Stimulated activated CD8-positive, alpha-beta memory T cell treated with anti-CD3 and anti-CD28 coated beads, Interleukin-4, amount 100 ng/mL, for 24 hours (primary cell): Measurements from ENCODE around the gene ARL8A.
"Not testable (repeated sequence)": the region's sequence is repeated elsewhere in the genome, so short reads cannot be mapped to it uniquely, and the experiment has no call there.

Source experiments
- DNase-seq: peaks from one replicate; pipeline ENCODE4 v3.0.0-alpha.2; 2020; ENCODE audit warnings: low read depth

Gene ARL8A

DNA sequence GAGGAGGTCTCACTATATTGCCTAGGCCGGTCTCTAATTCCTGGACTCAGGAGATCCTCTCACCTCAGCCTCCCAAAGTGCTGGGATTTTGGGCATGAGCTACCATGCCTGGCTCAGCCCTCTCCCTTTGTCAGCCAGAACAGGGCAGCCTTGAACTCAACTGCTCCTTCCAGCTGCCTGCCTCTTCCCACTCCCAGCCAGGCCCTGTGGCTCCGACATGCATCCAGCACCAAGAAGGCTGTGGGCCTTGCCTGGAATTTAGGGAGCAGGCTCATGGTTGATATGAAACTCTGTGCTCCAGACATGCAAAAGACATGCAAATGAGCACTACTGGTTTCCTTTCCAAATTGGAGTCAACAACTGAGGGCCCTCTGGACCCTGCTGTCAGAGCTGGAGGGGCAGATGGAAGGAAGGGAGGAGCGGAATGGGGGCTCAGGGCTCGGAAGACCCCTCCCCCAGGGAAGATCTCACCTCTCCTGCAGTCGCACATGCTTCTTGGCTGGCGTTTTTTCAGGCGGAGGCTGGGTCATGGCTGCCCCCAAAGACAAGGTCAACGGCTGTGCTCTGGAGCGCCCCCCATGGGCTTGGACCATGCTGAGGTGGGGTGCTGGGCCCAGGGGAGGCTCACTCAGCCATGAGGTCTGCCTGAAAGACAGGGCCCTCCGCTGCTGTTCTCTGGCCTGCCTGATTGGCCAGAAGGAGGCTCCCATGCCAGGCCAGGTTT, 14.4 kb upstream of the ARL8A start:
- DNase-seq: no peak

DNA sequence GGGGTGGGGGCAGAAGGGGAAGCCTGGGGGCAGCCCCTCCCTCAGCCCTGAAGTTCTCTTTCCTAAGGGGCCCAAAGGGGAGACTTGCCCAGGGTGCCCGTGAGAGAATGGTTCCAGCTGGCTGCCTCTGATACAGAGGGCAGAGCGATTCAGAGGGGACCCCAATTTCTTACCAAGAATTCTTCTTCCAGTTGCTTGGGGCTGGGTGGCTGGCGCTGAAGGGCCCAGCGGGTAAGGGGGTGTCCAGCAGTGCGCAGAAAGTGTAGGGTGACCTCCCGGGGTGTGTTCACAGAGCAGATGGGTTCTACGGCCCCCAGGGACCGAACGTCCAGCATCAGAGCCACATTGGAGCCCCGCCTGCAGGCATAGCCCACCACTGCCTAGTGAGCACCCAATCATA, 13.4 kb upstream of the ARL8A start:
- no peak for DNase-seq

GRCh38 chr1:202156590-202156989, 12.1 kb upstream of the ARL8A start:
- no peak for DNase-seq

- no peak for DNase-seq
Observed at GRCh38 chr1:202155478-202156021, 11.0 kb upstream of the ARL8A start.

- DNase-seq: no peak
Observed at GRCh38 chr1:202154766-202155477, 10.4 kb upstream of the ARL8A start.

DNA sequence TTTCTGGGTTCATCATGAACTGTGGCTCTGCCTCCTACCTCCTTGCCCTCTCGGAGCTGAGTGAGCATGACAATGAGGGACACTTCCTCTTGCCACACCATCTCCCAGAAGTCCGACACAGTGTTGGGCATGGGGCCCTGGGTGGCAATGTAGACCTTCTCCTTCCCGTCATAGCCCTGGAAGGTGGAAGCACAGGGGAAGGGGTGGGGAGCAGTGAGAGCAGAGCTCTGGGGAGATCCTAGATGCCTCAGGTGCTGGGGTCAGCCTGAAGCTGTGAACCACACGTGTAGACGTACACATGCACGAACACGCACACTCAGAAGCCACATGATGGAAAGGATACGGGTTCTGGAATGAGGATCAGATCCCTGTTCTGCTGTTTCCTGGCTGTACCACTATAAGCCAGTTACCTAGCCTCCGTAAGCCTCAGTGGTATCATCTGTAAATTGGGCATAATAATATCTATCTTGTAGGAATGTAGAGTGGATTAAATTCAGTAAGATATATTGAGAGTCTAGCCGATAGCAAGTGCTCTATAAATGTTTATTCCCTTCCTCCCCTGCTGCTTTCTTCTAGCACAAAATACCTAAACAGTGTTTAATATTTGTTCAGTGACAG, 9.7 kb upstream of the ARL8A start:
- DNase-seq: no peak

DNA sequence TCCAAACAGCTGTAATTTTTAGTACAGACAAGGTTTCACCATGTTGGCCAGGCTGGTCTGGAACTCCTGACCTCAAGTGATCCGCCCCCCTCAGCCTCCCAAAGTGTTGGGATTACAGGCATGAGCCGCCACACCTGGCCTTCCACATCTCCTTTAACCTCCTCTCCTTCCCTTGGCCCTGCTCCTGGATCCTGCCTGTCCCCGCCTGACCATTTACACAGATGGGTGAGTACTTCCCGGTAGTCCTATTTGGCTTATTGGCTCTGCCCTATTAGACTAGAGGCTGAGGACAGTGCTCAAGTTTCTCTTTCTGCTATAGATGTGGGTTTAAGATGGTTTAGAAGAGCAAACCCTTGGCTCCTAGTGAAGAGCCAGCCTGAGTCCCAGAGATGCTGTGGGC, 8.7 kb upstream of the ARL8A start:
- no peak for DNase-seq

DNA sequence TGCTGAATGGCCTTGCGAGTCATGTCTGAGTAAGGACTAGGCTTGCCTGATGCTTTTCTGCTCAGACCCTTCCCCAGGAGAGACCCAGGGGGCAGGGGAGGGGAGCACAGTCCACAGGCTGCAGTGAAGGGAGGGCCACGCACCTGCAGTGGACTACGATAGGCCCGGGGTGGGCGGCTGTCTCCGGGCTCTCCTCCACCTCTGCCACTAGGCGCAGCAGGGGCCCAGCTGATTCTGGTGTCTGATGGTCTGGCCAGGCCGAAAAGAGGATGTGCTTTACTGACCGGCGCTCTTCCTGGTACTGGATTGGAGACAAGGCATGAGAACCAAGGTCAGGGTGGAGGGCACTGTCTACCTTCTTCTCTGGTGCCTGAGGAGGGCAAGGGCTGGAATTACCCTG, 7.9 kb upstream of the ARL8A start:
- DNase-seq: no peak

GRCh38 chr1:202151045-202151444, 6.5 kb upstream of the ARL8A start:
- no peak for DNase-seq

DNA sequence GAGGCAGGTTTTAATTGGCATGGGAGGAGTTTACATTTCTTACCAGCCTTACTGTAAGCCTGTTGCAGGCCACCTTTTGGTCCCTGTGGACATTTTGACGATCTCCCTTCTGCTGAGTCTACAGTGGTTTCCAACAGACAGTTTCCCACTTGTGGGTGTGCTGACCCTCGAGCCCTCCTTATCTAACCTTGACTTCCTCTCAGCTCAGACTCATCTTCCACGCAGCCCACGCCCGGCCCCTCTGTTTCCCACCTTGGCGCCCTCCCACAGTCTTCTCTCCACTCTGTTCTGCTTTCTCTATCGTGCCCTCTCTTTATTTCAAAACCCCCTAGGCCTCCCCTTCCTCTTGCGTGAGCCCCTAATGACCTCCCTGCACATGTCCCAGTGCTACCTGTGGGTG, 6.1 kb upstream of the ARL8A start:
- DNase-seq: no peak

GRCh38 chr1:202150187-202150586, 5.7 kb upstream of the ARL8A start:
- no peak for DNase-seq

- DNase-seq: no peak
Observed at GRCh38 chr1:202149566-202149965, 5.0 kb upstream of the ARL8A start.

DNA sequence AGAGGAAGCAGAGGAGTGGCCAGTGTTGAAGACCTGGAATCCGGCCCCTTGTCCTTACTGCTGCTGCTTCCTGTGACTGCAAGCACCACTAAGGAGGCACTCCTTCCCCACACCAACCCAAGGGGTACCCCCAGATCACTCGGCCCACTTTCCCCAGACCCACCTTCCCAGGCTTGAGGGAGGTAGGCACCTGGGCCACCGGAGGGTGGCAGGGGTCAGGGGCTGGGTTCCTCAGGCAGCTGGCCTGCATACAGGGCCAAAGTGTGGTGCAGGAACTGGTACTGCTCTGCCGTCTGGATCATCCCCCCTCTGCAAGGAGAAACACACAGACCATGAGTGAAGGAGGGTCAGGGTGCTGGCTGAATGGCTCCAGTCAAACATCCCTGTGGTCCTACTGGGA, 3.9 kb upstream of the ARL8A start:
- no peak for DNase-seq

DNA sequence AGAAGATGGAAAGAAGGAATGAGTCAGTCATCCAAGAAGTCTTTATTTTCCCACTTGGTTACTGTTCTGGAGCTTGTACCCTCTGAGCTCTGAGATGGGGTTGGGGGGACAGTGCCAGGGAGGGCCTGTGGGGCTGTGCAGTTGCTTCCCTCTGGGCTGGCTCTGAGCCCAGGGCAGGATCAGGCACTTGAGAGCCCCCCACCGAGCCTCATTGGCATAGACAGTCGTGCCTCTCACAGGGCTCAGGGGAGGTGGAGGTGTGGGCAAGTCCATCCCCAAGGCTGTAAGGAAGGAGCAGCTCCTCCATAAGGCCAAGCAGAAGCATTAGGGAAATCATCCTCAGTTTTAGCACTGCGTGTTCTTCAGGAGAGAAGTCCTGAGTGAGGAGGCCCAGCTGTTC, 2.5 kb upstream of the ARL8A start:
- DNase-seq: no peak

DNA sequence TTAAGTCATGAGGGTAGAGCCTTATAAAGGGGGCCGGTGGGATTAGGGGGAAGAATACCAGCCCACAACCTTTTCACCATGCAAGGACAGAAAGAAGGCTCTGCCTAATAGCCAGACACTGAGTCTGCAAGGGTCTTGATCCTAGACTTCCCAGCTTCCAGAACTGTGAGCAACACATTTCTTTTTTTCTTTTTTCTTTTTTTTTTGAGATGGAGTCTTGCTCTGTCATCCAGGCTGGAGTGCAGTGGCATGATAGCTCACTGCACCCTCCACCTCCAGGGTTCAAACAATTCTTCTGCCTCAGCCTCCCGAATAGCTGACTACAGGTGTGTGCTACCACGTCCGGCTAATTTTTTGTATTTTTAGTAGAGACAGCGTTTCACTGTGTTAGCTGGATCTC, 1.7 kb upstream of the ARL8A start:
- DNase-seq: no peak

- DNase-seq: not testable (repeated sequence)
Observed at GRCh38 chr1:202145744-202146140, 1.2 kb upstream of the ARL8A start.

DNA sequence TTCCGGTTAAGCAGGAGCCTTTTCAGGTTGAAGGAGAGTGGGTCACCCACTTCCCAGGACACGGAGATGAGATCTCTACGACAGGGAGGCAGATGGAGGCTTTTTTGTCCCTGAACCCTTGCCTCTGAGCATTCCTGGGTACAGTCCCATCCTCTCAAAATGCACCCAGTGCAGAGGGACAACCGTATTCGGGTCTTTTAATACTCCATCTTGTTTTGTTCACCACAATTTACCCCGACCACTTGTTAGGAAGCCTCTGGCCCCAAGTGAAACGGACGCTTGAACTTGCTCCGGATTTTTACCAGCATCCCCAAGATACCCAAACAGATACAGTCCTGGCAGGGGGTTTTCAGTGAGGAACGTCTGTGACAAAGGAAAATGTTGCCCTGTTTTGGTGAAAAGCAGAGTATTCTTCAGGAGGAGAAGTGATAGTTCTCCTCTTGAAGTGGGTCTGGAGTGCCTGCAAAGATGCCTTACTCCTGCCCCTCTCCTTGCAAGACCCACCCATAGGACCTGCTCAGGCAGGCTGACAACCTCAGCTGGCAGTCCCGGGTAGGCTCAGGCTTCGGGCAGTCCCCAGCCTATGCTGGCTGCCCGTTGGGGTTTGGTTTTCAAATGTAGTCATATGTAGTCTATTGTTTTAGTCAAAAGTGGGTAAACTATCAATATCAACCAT, 669 bp upstream of the ARL8A start:
- DNase-seq: no peak

GRCh38 chr1:202143768-202144401, 652 bp downstream of the ARL8A start:
- DNase-seq: no peak

DNA sequence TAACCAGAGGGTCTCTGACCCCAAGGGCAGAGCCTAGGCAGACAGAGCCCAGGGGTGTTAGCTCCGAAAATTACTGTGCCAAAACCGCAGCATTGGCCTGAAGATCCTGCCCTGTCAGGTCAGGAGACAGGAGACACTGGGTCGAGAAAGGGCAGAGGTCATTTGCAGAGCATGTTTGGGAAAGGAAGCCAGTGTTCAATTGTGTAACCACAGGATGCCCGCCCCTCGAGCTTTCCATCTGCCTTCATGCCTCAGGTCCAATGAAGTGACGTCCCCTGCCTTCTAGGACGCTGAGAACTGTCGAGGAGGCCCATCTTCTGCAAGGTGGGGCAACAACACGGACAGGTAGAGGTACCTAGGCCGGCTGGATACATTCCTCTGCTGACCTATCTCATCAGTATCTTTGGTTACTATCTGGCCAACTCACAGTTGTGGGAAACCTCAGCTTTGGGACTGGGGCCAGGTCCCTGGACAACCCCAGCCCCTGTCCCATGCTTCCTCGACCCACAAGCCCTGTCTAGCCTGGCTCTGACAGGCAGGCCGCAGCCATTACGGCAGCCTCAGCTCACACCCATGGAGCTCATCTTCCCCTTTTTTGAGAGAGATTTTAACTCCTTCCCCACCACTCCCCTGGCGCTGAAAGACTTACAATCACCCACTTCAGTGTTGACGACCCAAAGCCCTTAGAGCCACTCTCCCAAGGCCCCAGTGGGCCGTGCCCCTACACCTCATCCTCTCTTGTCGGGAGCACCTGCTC, 1.3 kb downstream of the ARL8A start:
- no peak for DNase-seq

GRCh38 chr1:202141468-202141867, 3.1 kb downstream of the ARL8A start:
- DNase-seq: not testable (repeated sequence)

DNA sequence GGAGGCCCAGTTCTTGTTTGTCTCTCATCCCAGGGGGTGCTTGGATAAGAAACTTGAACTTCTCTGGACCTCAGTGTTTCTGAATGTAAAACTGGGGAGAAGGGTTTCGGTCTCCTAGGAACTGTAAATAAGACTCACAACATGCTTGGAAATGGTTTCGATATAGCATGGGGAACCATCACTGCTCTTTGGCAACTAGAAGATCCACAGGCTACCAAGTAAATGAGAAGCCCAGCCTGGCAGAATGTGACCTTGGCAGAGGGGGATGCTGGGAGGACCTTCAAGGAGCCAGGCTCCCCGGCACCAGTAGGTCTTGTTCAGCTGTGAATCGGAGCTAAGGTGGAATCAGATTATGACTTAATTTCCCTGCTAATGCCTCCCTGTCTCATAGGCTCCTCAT, 3.7 kb downstream of the ARL8A start:
- DNase-seq: no peak
